GM12878 (cell line): Measurements from ENCODE around the gene NSA2. TPM values are rescaled to one million over a fixed set of nuclear protein-coding genes. Genes with fewer than 3 reads are reported as not detected.

Experiments used
- ATAC-seq: fragments of 200-7000 bp; cut with Tn5 transposase; 3 replicates; pipeline ENCODE4 v1.9.1; 2020; ENCODE audit warnings: mild to moderate bottlenecking, moderate library complexity
- BruUV-seq: library from RNA; stranded (reverse); fragments of 400-500 nt; replicated peaks from 2 replicates; lab custom pipeline; 2021; lab: Mats Ljungman, UMichigan
- CTCF ChIA-PET: fragments of 300-600 bp; sonication (Branson Sonifier 250); formaldehyde crosslinking; extraction: SDS; loops from one replicate; lab custom pipeline; 2021; ENCODE audit warnings: inconsistent platforms; lab: Yijun Ruan, JAX
- POLR2A ChIA-PET: fragments of 350-600 bp; formaldehyde crosslinking; extraction: SDS; loops from one replicate; lab custom pipeline; 2021; ENCODE audit warnings: inconsistent platforms; lab: Charles Lee
- RAD21 ChIA-PET: fragments of 300-600 bp; sonication (Branson Sonifier 250); formaldehyde crosslinking; loops from one replicate; lab custom pipeline; 2023; ENCODE audit warnings: antibody characterized with exemption; ENCODE audit not compliant: unreplicated experiment; lab: Charles Lee
- SMC1A ChIA-PET: fragments of 300-600 bp; sonication (Branson Sonifier 250); formaldehyde crosslinking; loops from one replicate; lab custom pipeline; 2023; ENCODE audit not compliant: unreplicated experiment, uncharacterized antibody; lab: Charles Lee
- DNase-seq: peaks from one replicate; pipeline ENCODE4 v3.0.0-alpha.2; 2011; ENCODE audit warnings: low read depth, low spot score
- FAIRE-seq: peaks from 3 replicates; lab custom pipeline; 2011; peaks lifted over from hg19 to GRCh38; lab: Jason Lieb, UNC
- H2AFZ ChIP-seq: 2 replicates; pipeline ENCODE4 v1.6.0; 2011; ENCODE audit warnings: low read depth, low read length, control low read depth; ENCODE audit not compliant: control insufficient read depth
- H3K27ac ChIP-seq: 2 replicates; pipeline ENCODE4 v1.5.1; 2011; ENCODE audit warnings: control low read depth; ENCODE audit not compliant: control insufficient read depth, insufficient read depth
- H3K27me3 ChIP-seq, 2 experiments: replicated peaks in 1 of 2; 2 replicates each; pipeline versions ENCODE4 v1.6.0 to v1.6.1; 2011; ENCODE audit warnings: low read length in 1 of 2; ENCODE audit not compliant: control insufficient read depth in 2 of 2, insufficient read depth in 2 of 2
- H3K36me3 ChIP-seq, 2 experiments: 2 replicates each; pipeline ENCODE4 v1.5.1; 2011; ENCODE audit warnings: low read length in 1 of 2; ENCODE audit not compliant: control insufficient read depth in 2 of 2, insufficient read depth in 2 of 2
- H3K4me1 ChIP-seq: 2 replicates; pipeline ENCODE4 v1.6.1; 2011; ENCODE audit warnings: mild to moderate bottlenecking, low read length, moderate library complexity, mixed read lengths; ENCODE audit not compliant: control insufficient read depth, insufficient read depth
- H3K4me2 ChIP-seq: 2 replicates; pipeline ENCODE4 v1.6.0; 2011; ENCODE audit warnings: control low read depth; ENCODE audit not compliant: control insufficient read depth, insufficient read depth
- H3K4me3 ChIP-seq: fragments of 200-600 bp; sonication (generic); 2 replicates; pipeline ENCODE4 v1.5.1; 2016
- H3K79me2 ChIP-seq: 2 replicates; pipeline ENCODE4 v1.6.0; 2011; ENCODE audit warnings: low read length; ENCODE audit not compliant: control insufficient read depth, insufficient read depth
- H3K9ac ChIP-seq: 2 replicates; pipeline ENCODE4 v1.8.0; 2011; ENCODE audit warnings: low read length, control low read depth, mixed read lengths; ENCODE audit not compliant: control insufficient read depth, insufficient read depth
- H3K9me3 ChIP-seq: replicated peaks from 3 replicates; pipeline ENCODE4 v1.5.1; 2011; ENCODE audit warnings: mild to moderate bottlenecking, low read length; ENCODE audit not compliant: control insufficient read depth, insufficient read depth
- H4K20me1 ChIP-seq: 2 replicates; pipeline ENCODE4 v1.6.0; 2011; ENCODE audit not compliant: control insufficient read depth, insufficient read depth
- BRCA1 ChIP-seq: IDR thresholded peaks from 2 replicates; pipeline ENCODE4 v1.6.1; 2011; ENCODE audit warnings: low read depth, low read length, improper control_type of control experiment
- CBFB ChIP-seq: IDR thresholded peaks from 2 replicates; pipeline ENCODE4 v1.6.1; 2016; ENCODE audit warnings: antibody characterized with exemption, low read depth
- ESRRA ChIP-seq: IDR thresholded peaks from 2 replicates; pipeline ENCODE4 v1.6.1; 2012; ENCODE audit warnings: mild to moderate bottlenecking, low read length, improper control_type of control experiment
- EZH2 ChIP-seq: IDR thresholded peaks from 2 replicates; pipeline ENCODE4 v1.6.1; 2012; ENCODE audit warnings: low read depth, mild to moderate bottlenecking, control low read depth, inconsistent platforms, low read length, borderline replicate concordance; ENCODE audit not compliant: control insufficient read depth
- FOS ChIP-seq: IDR thresholded peaks from 3 replicates; pipeline ENCODE4 v1.6.1; 2011; ENCODE audit warnings: borderline replicate concordance; ENCODE audit not compliant: insufficient read length; ENCODE audit errors: extremely low read depth
- HDAC6 ChIP-seq: fragments of 200-600 bp; sonication (generic); IDR thresholded peaks from one replicate; pipeline ENCODE4 v1.8.0; 2017; ENCODE audit warnings: antibody characterized with exemption; ENCODE audit not compliant: unreplicated experiment
- MEF2B ChIP-seq: fragments of 450-650 bp; IDR thresholded peaks from 2 replicates; pipeline ENCODE4 v1.6.1; 2018; ENCODE audit warnings: mild to moderate bottlenecking, moderate library complexity; ENCODE audit not compliant: partially characterized antibody, poor library complexity, severe bottlenecking
- POLR2AphosphoS5 ChIP-seq: IDR thresholded peaks from 2 replicates; pipeline ENCODE4 v1.6.1; 2011; ENCODE audit warnings: mild to moderate bottlenecking, low read length, inconsistent platforms
- RAD51 ChIP-seq: fragments of 450-650 bp; IDR thresholded peaks from 2 replicates; pipeline ENCODE4 v1.6.1; 2016; ENCODE audit warnings: moderate library complexity, mild to moderate bottlenecking, inconsistent platforms
- TCF12 ChIP-seq: IDR thresholded peaks from 2 replicates; pipeline ENCODE4 v1.6.1; 2011; ENCODE audit warnings: low read depth, mild to moderate bottlenecking, low read length
- WGBS: methylation state at CpG from one replicate; pipeline ENCODE4 v1.1.6; 2016; ENCODE audit warnings: low lambda C conversion rate; ENCODE audit not compliant: insufficient replicate concordance, insufficient coverage; ENCODE audit errors: missing lambda C conversion rate; 5-methylcytosine and 5-hydroxymethylcytosine counted together
- in situ Hi-C: fragments of 300-500 bp; cut with MboI; formaldehyde crosslinking; loops from 9 replicates; pipeline ENCODE4 v1.14.3; 2018; ENCODE audit warnings: mixed read lengths
- intact Hi-C: fragments of 100-400 bp; cut with micrococcal nuclease; formaldehyde crosslinking; loops from one replicate; pipeline ENCODE4 v1.14.2; 2022; ENCODE audit not compliant: unreplicated experiment
- polyA plus RNA-seq, 11 experiments: library from polyadenylated mRNA; depleted of rRNA in 4 of 11; unstranded in 6 of 11; stranded (reverse) in 5 of 11; fragments of >200 nt; fragmentation: Nextera tagmentation in 4 of 11; fragmentation: Illumina TruSeq in 1 of 11; extraction: Ambion mirVana in 4 of 11; extraction: Trizol in 1 of 11; gene quantifications; 1 replicate in 1 of 11; 2 replicates in 10 of 11; pipeline versions ENCODE4 v1.2.1 to v1.2.3, GENCODE V29; 2011 to 2016; ENCODE audit warnings: inconsistent platforms in 2 of 11, missing spikeins in 2 of 11, low read depth in 1 of 11
- total RNA-seq, 4 experiments: library from RNA; depleted of rRNA in 3 of 4; stranded (reverse); fragments of >200 nt in 3 of 4; fragmentation: Illumina TruSeq in 1 of 4; extraction: Trizol in 1 of 4; gene quantifications; 2 replicates each; pipeline versions ENCODE4 v1.2.1 to v1.2.3, GENCODE V29; 2013 to 2021
- TF ChIP-seq, protein P1 (sequence below): fragments of 150-350 bp; IDR thresholded peaks from 2 replicates; pipeline ENCODE4 v1.6.1; 2016; ENCODE audit warnings: low read depth, low read length
- TF ChIP-seq, protein P2 (sequence below): fragments of 150-350 bp; IDR thresholded peaks from 2 replicates; pipeline ENCODE4 v1.6.1; 2014; ENCODE audit warnings: mild to moderate bottlenecking, low read depth, low read length
- TF ChIP-seq, protein P3 (sequence below): IDR thresholded peaks from 2 replicates; pipeline ENCODE4 v1.6.1; 2012; ENCODE audit warnings: improper control_type of control experiment, low read depth, low read length; ENCODE audit not compliant: insufficient replicate concordance
- TF ChIP-seq, protein P4 (sequence below): IDR thresholded peaks from 2 replicates; pipeline ENCODE4 v1.6.1; 2011; ENCODE audit warnings: low read depth, low read length, improper control_type of control experiment, borderline replicate concordance

The NSA2 gene
- total and polyA plus RNA-seq, 10 of the 15 experiments (the other 5 are each of a cell fraction or from before 2014, with no cell fraction given), result 77.8 to 317 (median 143) TPM

DNA sequence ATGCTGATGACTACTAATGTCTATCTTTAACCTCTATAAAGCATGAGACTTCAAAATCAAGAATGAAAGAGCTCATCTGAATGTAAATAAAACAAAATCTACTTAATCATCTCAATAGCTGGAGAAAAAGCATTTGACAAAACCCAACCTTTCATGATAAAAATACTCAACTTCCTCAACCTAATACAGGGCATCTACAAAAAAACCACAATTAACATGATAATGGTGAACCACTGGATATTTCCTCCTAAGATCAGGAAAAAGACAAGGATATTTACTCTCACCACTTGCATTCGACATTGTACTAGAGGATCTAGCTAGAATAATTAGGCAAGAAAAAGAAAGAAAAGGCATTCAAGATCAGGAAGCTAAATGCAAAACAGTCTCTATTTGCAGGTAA is 49.8 kb downstream of the NSA2 start:
- Histone ChIP-seq H3K9ac (no peak overlapping the region), H3K9me3 (no peaks in the 10 kb centered on the region), H3K79me2 (no peaks in the 10 kb centered on the region), H3K27ac (no peak overlapping the region), H3K27me3 (no peaks in the 10 kb centered on the region), H4K20me1 (no peaks in the 10 kb centered on the region), H3K4me2 (no peak overlapping the region), H2AFZ (no peak overlapping the region), H3K36me3 (no peaks in the 10 kb centered on the region), H3K4me1 (no peaks in the 10 kb centered on the region), H3K4me3 (no peak overlapping the region)
- DNase-seq (no peak), ATAC-seq (no peak), FAIRE-seq (no peak)
- intact Hi-C loops (no loop called here), in situ Hi-C loops (no loop called here)
- WGBS, result 31% methylated on average over 1 of the region's 1 CpG
- SMC1A ChIA-PET, result no interaction called here
- POLR2A ChIA-PET, result no interaction called here
- BruUV-seq, result no TSS peak
- RAD21 ChIA-PET, result no interaction called here
- CTCF ChIA-PET, result no interaction called here
- no peak for TF ChIP-seq MEF2B
- no peak for TF ChIP-seq RAD51
- no peak for TF ChIP-seq HDAC6
- TF ChIP-seq POLR2AphosphoS5, result no peak
- TF ChIP-seq FOS, result no peak
- TF ChIP-seq, protein P1, sequence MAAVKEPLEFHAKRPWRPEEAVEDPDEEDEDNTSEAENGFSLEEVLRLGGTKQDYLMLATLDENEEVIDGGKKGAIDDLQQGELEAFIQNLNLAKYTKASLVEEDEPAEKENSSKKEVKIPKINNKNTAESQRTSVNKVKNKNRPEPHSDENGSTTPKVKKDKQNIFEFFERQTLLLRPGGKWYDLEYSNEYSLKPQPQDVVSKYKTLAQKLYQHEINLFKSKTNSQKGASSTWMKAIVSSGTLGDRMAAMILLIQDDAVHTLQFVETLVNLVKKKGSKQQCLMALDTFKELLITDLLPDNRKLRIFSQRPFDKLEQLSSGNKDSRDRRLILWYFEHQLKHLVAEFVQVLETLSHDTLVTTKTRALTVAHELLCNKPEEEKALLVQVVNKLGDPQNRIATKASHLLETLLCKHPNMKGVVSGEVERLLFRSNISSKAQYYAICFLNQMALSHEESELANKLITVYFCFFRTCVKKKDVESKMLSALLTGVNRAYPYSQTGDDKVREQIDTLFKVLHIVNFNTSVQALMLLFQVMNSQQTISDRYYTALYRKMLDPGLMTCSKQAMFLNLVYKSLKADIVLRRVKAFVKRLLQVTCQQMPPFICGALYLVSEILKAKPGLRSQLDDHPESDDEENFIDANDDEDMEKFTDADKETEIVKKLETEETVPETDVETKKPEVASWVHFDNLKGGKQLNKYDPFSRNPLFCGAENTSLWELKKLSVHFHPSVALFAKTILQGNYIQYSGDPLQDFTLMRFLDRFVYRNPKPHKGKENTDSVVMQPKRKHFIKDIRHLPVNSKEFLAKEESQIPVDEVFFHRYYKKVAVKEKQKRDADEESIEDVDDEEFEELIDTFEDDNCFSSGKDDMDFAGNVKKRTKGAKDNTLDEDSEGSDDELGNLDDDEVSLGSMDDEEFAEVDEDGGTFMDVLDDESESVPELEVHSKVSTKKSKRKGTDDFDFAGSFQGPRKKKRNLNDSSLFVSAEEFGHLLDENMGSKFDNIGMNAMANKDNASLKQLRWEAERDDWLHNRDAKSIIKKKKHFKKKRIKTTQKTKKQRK, result no peak
- TF ChIP-seq TCF12, result no peak
- TF ChIP-seq, protein P2, sequence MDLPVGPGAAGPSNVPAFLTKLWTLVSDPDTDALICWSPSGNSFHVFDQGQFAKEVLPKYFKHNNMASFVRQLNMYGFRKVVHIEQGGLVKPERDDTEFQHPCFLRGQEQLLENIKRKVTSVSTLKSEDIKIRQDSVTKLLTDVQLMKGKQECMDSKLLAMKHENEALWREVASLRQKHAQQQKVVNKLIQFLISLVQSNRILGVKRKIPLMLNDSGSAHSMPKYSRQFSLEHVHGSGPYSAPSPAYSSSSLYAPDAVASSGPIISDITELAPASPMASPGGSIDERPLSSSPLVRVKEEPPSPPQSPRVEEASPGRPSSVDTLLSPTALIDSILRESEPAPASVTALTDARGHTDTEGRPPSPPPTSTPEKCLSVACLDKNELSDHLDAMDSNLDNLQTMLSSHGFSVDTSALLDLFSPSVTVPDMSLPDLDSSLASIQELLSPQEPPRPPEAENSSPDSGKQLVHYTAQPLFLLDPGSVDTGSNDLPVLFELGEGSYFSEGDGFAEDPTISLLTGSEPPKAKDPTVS, result no peak
- TF ChIP-seq, protein P3, sequence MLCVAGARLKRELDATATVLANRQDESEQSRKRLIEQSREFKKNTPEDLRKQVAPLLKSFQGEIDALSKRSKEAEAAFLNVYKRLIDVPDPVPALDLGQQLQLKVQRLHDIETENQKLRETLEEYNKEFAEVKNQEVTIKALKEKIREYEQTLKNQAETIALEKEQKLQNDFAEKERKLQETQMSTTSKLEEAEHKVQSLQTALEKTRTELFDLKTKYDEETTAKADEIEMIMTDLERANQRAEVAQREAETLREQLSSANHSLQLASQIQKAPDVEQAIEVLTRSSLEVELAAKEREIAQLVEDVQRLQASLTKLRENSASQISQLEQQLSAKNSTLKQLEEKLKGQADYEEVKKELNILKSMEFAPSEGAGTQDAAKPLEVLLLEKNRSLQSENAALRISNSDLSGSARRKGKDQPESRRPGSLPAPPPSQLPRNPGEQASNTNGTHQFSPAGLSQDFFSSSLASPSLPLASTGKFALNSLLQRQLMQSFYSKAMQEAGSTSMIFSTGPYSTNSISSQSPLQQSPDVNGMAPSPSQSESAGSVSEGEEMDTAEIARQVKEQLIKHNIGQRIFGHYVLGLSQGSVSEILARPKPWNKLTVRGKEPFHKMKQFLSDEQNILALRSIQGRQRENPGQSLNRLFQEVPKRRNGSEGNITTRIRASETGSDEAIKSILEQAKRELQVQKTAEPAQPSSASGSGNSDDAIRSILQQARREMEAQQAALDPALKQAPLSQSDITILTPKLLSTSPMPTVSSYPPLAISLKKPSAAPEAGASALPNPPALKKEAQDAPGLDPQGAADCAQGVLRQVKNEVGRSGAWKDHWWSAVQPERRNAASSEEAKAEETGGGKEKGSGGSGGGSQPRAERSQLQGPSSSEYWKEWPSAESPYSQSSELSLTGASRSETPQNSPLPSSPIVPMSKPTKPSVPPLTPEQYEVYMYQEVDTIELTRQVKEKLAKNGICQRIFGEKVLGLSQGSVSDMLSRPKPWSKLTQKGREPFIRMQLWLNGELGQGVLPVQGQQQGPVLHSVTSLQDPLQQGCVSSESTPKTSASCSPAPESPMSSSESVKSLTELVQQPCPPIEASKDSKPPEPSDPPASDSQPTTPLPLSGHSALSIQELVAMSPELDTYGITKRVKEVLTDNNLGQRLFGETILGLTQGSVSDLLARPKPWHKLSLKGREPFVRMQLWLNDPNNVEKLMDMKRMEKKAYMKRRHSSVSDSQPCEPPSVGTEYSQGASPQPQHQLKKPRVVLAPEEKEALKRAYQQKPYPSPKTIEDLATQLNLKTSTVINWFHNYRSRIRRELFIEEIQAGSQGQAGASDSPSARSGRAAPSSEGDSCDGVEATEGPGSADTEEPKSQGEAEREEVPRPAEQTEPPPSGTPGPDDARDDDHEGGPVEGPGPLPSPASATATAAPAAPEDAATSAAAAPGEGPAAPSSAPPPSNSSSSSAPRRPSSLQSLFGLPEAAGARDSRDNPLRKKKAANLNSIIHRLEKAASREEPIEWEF, result no peak
- no peak for TF ChIP-seq BRCA1
- no peak for TF ChIP-seq ESRRA
- TF ChIP-seq CBFB, result no peak
- TF ChIP-seq, protein P4, sequence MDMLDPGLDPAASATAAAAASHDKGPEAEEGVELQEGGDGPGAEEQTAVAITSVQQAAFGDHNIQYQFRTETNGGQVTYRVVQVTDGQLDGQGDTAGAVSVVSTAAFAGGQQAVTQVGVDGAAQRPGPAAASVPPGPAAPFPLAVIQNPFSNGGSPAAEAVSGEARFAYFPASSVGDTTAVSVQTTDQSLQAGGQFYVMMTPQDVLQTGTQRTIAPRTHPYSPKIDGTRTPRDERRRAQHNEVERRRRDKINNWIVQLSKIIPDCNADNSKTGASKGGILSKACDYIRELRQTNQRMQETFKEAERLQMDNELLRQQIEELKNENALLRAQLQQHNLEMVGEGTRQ, result no peak
- no peak for TF ChIP-seq EZH2
